ENCODE data around the gene TENM3. TPM values are rescaled to one million over a fixed set of nuclear protein-coding genes. Genes with fewer than 3 reads are reported as not detected.

The TENM3 gene
- total RNA-seq, 2 experiments from 2014 or later: not detected

- Histone ChIP-seq H3K9me2 (ENCODE audit: insufficient read depth, low read length) (no peaks in the 10 kb centered on the region), H4K20me1 (ENCODE audit: insufficient read depth, low read length) (no peaks in the 10 kb centered on the region), H3K4me1 (ENCODE audit: insufficient read depth, low read length, poor library complexity, severe bottlenecking) (no peaks in the 10 kb centered on the region), H3K36me3 (ENCODE audit: insufficient read depth, low read length) (no peaks in the 10 kb centered on the region), H3K9me3 (ENCODE audit: low read length) (no peaks in the 10 kb centered on the region), H3K27ac (ENCODE audit: low read depth, low read length, poor library complexity, severe bottlenecking) (no peak overlapping the region), H2AFZ (ENCODE audit: low read length) (no peak overlapping the region), H3K4me3 (ENCODE audit: low read depth, low read length, poor library complexity, severe bottlenecking) (no peak overlapping the region), H3K4me2 (ENCODE audit: low read length) (no peak overlapping the region), H3K79me2 (ENCODE audit: insufficient read depth, low read depth, low read length) (no peaks in the 10 kb centered on the region)
- intact Hi-C loops (cut with micrococcal nuclease; ENCODE audit: unreplicated experiment): no loop called here
- BruUV-seq (replicated peaks): no TSS peak
- POLR2A ChIA-PET: no interaction called here
- CTCF ChIA-PET (ENCODE audit: unreplicated experiment): no interaction called here
- TF ChIP-seq EZH2phosphoT487 (IDR thresholded peaks at IDR 0.05; ENCODE audit: borderline replicate concordance, low read depth, low read length): no peak
- no peak for TF ChIP-seq CTCF (conservative IDR thresholded peaks at IDR 0.05; ENCODE audit: low read length)
- DNase-seq (ENCODE audit: low spot score): no peak
These were observed 94.9 kb downstream of the TENM3 start for GRCh38 chr4:182338063-182338462.

- DNase-seq (ENCODE audit: low spot score): no peak
- no peak overlapping the region for H2AFZ ChIP-seq (ENCODE audit: low read length)
- H3K36me3 ChIP-seq (ENCODE audit: insufficient read depth, low read length): no peaks in the 10 kb centered on the region
- no peaks in the 10 kb centered on the region for H3K9me3 ChIP-seq (ENCODE audit: low read length)
- H3K4me1 ChIP-seq (ENCODE audit: insufficient read depth, low read length, poor library complexity, severe bottlenecking): no peaks in the 10 kb centered on the region
- no peak overlapping the region for H3K4me3 ChIP-seq (ENCODE audit: low read depth, low read length, poor library complexity, severe bottlenecking)
- H4K20me1 ChIP-seq (ENCODE audit: insufficient read depth, low read length): no peaks in the 10 kb centered on the region
- CTCF ChIA-PET (ENCODE audit: unreplicated experiment): no interaction called here
- H3K4me2 ChIP-seq (ENCODE audit: low read length): no peak overlapping the region
- intact Hi-C loops (cut with micrococcal nuclease; ENCODE audit: unreplicated experiment): no loop called here
- H3K9me2 ChIP-seq (ENCODE audit: insufficient read depth, low read length): no peaks in the 10 kb centered on the region
- H3K79me2 ChIP-seq (ENCODE audit: insufficient read depth, low read depth, low read length): no peaks in the 10 kb centered on the region
- TF ChIP-seq EZH2phosphoT487 (IDR thresholded peaks at IDR 0.05; ENCODE audit: borderline replicate concordance, low read depth, low read length) (no peak), CTCF (conservative IDR thresholded peaks at IDR 0.05; ENCODE audit: low read length) (no peak)
- POLR2A ChIA-PET: interaction anchor here (1.3 kb wide), 1 partner anchor 9 kb away, joined by 3 read pairs; no protein-coding TSS in a partner anchor
- BruUV-seq (replicated peaks): no TSS peak
- H3K27ac ChIP-seq (ENCODE audit: low read depth, low read length, poor library complexity, severe bottlenecking): no peak overlapping the region
These were observed 95.5 kb downstream of the TENM3 start for GRCh38 chr4:182338746-182339145.

DNA sequence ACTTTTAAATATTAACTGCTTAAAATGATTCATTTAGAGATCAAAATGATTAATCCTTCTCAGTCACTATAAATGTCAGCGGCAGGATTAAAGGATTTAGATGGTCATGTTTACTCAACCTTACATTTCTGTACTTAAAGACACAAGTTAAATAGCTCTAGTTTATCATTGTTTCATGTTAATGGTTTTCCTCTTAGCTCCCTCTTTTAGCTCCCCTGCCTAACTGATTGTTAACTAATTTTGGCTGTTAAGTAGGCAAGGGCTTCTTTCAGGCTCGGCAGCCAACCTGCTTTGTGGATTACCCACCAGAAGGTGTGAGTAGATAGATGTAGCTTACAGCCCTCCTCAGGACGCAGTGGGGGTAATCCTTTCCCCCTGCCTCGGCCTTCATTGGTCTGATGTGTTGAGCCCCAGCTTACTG is 96.0 kb downstream of the TENM3 start:
- H3K9me3 ChIP-seq (ENCODE audit: low read length): no peaks in the 10 kb centered on the region
- no peaks in the 10 kb centered on the region for H4K20me1 ChIP-seq (ENCODE audit: insufficient read depth, low read length)
- H3K4me2 ChIP-seq (ENCODE audit: low read length): no peak overlapping the region
- BruUV-seq (replicated peaks): no TSS peak
- DNase-seq (ENCODE audit: low spot score): no peak
- no peak overlapping the region for H3K27ac ChIP-seq (ENCODE audit: low read depth, low read length, poor library complexity, severe bottlenecking)
- TF ChIP-seq CTCF (conservative IDR thresholded peaks at IDR 0.05; ENCODE audit: low read length): no peak
- TF ChIP-seq EZH2phosphoT487 (IDR thresholded peaks at IDR 0.05; ENCODE audit: borderline replicate concordance, low read depth, low read length): no peak
- H3K4me1 ChIP-seq (ENCODE audit: insufficient read depth, low read length, poor library complexity, severe bottlenecking): no peaks in the 10 kb centered on the region
- no peaks in the 10 kb centered on the region for H3K9me2 ChIP-seq (ENCODE audit: insufficient read depth, low read length)
- intact Hi-C loops (cut with micrococcal nuclease; ENCODE audit: unreplicated experiment): no loop called here
- ChIA-PET CTCF (ENCODE audit: unreplicated experiment) (no interaction called here), POLR2A (interaction anchor here (1.3 kb wide), 1 partner anchor 9 kb away, joined by 3 read pairs; no protein-coding TSS in a partner anchor)
- H3K79me2 ChIP-seq (ENCODE audit: insufficient read depth, low read depth, low read length): no peaks in the 10 kb centered on the region
- no peak overlapping the region for H3K4me3 ChIP-seq (ENCODE audit: low read depth, low read length, poor library complexity, severe bottlenecking)
- no peaks in the 10 kb centered on the region for H3K36me3 ChIP-seq (ENCODE audit: insufficient read depth, low read length)
- no peak overlapping the region for H2AFZ ChIP-seq (ENCODE audit: low read length)

Data from OCI-LY7 (cell line).